Activated CD8-positive, alpha-beta memory T cell treated with anti-CD3 and anti-CD28 coated beads, Interleukin-2, amount 50 U/mL, for 24 hours (primary cell): ENCODE measurements around the gene SLC1A4.

ENCODE experiments used
- DNase-seq: peaks from one replicate; pipeline ENCODE4 v3.0.0-alpha.2; 2020; ENCODE audit errors: extremely low read depth

SLC1A4 gene

DNA sequence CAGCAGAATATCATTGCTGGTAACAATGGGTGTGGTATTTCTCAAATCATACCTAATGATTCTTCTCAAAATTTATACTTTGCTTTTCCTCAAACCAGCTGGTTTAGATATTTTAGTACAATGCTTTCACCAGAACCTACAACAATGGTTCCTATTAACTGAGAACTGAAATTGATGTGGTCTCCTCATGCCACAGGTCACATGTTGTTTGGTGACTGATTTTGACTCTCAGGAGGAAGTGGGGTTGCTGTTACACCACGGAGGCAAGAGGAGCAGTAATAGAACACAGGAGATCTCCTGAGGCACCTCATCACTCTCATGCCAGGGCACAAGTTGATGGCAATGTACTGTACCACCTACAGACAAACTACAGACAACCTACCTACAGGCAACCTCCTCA, 64.0 kb downstream of the SLC1A4 start:
- DNase-seq, result no peak

DNA sequence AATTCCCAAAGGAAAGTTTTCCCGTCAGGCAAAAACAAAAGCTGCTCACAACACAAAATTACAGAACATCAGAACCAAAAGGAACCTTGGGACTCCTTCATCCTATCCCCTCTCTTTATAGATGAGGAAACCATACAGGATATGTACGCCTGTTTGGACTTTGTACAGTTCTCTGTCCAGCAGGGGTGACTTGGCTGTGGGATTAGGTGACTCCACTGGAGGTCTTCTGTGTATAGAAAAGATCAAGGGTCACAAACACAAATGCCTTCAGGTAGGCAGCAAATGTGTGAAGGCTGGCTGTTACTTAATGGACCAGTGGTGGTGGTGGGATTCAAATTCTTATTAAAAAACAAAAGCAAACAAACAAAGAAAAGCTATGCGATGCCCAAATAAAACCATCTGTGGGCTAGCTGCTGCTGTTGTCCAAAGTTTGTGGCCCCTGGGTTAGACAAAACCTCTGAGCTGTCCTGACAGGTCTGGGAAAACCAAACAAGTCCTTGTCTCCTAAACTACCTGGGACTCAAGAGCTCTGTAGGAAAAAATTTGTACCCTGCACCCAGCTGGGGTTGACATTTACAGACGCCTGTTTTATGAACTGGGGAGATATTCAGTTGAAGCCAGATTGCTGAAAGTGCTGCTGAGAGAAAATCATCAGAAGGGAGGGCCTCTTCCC, 65.7 kb downstream of the SLC1A4 start:
- no peak for DNase-seq

DNA sequence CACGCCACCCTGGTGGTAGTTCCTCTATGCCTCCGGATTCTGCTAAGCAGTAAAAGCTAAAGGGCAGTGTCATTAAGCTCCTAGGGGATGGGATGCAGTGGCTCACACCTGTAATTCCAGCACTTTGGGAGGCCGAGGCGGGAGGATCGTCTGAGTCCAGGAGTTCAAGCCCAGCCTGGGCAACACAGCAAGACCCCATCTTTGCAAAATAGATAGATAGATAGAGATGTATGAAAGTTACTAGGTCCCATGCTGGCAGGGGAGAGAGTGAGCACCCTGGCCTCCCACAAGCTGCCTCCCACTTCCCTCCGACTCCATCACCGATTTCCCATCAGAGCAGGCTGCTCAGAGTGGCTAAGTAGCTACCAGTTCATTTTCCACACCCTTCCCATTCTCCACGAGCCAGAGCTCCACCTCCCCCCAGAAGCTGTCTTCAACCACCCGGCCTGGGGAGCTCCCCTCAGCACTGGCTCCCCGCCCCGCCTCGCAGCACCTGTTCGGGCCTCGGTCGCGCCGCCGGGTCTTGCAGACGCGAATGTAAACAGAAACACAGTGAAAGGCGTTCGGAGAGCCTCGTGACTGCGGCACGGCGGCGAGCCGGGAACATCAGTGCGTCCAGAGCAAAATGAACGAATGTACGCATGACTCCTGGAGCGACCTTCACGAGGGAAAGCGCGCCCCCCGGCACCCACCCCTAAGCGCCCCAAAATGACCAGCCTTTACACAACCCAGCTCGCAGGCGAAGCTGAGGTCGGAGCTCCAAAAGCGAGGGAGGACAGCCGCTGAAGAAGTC, 66.4 kb downstream of the SLC1A4 start:
- no peak for DNase-seq

DNA sequence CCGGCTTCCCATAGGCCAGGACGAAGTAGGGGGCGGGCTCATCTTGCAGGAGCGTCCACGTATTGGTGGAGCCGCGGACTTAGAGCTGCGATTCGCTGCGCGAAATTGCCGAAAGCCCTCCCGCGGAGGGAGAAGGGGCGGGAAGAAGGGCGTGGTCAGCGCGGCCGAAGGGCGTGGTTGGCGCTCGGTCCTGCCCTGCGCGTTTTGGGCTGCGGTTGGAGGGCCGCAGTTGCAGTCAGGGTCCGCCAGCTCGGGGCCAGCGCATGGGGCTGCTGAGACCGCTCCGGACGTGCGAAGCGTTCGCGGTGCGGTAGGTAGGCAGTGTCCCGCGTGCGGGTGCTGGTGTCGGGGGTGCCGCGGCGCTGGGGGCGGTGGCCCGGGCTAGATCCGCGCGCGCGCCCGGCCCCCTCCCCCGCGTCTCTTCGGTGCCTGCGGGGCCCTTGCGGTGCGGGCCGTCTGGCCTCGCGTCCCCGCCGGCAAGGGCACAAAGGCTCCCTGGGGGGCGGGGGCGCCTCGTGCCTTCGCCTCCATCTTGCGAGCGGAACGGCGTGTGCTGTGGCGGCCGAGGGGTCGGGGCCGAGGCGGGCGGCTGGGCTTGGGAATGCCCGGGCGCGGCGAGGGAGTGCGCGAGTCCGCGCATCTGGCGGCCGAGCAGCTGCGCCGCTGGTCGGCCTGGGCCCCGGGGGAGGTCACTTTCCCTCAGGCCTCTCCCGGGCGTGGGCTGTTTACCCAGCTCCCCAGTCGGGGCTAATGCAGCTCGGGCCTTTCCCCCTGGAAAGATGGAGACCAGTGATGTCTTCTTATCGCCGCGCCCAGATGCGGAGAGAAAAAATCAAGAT, 67.2 kb downstream of the SLC1A4 start, which contains the start of gene CEP68:
Gene CEP68, plus strand, starts transcription at position 202 of the 839 bp plus-strand sequence. CDS start 13,029 bp downstream, outside the sequence.
- DNase-seq, result peak; percentile 91

DNA sequence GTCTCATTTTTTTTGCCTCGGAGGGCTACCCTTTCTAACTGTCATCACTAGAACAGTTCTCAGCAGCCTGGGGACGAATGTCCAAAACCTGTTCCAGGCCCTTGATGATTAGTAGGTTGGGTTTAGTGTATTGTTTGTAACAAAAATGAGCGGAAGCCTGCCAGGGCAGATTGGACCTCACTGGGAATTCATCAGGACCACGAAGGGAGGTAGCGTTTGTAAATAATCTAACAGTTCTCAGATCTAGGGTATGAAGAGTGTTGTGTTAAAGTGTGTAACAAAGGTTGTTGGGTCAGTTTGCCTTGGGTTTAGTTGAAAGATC, 67.8 kb downstream of the SLC1A4 start:
- DNase-seq, result no peak

DNA sequence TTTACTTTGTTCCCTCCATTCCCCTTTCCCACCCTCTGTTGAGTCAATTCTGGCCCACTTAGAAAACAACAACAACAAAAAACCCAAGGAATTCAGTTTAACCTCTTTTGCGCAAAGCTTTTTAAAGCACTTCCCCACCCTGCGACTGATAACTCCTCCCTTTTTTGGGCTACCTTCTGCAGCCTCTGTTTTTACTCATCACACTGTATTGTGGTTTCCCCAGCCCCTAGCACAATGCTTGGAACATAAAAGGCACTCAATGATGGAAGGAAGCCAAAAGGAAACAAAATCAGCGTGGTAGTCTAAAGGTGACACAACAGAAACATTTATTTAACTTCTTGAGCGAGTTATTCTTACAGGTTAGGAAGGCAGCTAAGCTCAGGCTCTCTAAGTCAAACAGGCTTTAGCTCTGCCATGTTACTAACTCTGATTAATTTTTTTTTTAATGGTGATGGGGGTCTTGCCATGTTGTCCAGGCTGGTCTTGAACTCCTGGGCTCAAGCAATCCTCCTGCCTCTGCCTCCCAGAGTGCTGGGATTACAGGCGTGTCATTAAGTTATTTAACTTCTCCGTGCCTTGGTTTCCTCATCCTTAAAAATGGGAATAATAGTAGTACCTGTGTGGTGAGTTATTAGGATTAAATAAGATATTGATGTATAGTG, 68.3 kb downstream of the SLC1A4 start:
- no peak for DNase-seq

DNA sequence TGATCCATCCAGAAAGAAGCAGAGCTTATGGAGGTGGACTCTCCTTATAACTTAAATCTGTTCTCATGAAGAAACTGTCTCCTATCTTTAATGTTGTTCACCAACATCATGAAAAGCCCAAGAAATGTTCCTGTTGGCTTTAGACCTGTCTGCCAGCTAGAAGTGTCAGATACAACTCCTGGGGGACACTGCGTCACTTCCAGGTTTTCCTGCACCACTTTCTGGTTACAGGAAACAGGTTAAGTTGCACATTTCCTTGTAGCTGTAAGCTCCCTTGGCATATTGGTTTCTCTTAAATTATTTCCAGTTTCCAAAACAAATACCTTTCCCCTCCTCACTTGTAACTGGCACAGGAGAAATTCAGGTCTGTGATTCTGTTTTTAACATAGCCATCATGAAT, 69.9 kb downstream of the SLC1A4 start:
- DNase-seq, result no peak

DNA sequence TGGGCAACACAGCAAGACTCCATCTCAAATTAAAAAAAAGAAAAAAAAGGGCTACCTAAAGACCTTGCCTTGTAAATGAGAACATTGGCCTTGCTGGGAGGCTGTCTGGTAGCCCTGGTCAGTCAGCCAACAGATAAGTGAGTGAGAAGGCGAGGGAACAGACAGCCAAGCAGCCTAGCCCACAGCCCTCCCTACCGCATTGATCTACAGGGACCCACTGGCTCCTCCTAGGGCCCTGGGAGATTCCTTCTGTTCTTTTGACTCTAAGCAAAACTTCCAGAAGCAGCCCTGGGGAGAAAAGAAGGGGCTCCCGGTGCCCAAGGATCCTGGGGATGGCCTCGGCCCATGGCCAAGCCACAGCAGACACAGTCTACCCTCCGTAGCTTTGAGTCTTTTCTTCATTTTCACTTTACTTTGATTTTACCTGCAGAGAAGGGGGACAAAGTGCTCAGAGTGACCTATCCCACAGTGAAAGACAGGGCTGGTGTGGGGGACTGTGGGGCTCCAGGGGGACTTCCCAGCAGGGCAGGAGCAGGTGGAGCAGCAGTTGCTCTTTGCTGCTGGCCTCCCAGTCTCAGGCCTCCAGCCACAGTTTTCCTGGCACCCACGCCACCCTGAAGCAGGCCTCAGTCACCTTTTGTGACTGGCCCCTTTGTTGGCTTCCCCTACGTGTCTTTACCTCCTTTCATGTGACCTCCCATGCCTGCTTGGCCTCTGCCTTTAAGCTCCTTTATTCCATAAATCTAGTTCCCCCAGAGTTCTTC, 72.1 kb downstream of the SLC1A4 start:
- DNase-seq, result no peak

DNA sequence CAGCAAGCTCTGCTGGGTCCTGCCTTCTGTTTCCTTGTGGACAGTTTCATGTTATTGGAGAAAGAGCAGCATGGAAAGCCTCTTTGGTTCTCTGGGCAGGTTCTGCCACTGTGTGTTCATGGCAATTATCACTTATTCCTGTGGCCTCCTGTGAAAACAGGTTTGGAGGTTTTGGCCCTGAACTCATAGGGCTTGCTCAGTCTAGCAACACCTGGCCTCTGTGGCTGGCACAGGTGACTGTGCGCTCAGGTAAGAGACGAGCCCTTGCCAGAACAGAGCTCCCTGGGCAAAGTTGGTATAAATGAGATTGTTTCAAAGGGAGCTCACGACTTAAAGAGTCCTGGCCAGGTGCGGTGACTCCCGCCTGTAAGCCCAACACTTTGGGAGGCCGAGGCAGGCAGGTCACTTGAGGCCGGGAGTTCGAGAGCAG, 72.7 kb downstream of the SLC1A4 start:
- no peak for DNase-seq

DNA sequence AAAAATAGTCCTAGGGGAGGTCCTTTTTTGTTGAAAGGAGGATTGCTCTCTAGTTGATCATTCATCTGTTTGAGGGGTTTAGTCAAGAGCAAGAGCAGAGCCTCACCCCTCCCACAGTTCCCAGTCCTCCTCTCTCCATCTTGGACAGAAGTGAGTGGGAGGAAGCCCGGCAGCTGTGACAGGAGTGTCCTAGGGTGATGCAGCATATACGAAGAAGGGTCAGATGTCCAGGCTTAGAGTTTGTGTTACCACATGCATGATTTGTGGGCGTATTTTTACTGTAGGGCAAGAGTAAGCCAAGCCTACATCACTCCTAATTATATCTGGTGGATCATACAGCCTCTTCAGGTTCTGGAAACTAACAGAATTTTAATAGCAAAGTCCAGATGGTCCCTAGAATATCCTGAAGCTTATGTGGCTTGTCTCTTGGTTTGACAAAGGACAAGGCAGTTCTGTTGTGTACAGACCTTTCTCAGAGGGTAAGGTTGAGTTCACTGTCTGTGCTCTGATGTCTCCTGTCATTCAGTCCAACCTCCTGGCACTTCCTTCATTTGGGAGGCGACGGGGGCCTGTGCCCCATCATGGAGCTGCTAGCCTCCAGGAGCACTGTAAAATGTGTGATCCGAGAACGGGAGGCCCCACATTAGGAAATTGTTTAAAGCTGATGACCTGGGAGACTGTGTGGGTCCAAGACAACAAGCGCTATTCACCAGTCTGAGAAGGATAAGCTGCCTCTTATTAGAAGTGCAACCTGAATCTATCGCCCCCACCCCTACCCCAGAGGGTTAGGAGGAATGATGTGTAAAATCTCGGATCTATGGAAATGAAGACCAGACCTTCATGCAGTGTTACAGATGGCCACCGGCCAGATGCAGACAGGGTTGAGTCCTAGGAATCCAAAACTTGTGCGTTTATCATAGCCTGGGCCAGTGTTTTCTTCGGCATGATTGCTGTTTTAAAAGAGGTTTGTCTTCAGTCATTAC, 73.9 kb downstream of the SLC1A4 start:
- no peak for DNase-seq

DNA sequence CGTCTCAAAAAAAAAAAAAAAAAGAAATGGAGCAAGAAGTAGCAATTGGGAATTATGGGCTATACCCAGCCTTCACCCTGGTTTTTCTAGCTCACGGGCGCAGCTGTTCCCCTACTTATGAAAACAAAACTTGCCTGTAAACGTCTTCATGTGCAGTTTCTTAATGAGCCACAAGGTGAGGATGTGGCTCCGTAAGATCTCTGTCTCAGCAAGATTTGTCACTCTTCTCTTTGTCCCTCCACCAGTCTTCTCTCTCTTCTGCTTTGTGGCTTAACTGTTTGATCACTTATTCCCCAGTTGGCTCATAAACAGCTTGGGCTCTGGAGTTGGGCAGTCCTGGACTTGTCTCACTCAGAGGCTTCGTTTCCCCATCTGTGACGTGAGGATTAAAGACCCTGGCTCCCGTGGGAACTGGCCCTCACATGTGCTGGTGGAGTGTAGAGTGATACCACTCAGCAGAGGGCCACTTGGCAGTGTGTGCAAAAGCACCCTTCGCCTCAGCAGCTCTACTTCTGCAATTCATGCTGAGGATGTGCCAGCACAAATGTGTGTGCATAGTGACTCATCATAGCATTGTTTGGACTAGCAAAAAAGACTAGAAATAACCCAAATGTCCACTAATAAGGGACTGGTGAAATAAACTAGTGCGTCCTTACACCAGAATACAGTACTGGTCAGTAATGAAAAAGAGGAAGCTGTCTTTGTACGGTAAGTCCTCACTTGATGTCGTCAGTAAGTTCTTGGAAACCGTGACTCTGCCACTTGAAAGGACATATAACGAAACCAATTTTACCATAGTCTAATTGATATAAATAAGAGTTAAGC, 75.7 kb downstream of the SLC1A4 start:
- no peak for DNase-seq

DNA sequence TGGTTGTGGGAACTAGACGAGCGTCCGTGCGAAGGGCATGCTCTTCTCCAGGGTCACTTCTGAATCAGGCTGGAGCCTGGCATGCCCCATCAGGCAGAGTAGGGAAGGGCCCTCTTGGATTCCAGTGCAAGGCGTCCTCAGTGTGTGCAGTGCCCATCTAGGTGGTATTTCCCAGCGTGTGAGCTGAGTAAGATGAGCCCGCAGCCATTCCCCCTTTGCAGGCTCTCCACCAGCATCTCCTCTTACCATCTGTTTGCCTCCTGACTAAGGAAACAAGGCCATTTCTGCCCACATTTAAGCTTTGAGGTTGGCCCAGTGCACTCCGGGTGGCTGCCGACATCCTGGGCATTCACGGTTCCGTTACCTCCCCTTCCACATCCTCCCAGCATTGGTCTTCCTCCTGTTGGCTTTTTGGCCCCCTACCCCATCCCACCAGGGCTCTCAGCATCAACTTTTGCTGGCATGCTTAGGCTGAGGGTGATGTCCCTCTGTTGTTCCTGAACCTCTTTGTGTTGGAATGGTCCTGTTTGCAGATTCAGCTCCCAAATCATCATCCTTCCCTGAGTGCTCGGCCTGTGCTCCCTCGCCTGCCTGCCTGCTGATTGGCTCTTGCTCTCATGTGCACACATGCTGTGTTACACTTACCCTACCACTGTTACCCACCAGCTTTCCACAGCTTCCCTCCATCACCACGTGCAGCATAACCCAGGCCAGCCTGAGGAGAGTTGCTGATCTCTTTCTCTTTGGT, 78.8 kb downstream of the SLC1A4 start:
- DNase-seq, result no peak

DNA sequence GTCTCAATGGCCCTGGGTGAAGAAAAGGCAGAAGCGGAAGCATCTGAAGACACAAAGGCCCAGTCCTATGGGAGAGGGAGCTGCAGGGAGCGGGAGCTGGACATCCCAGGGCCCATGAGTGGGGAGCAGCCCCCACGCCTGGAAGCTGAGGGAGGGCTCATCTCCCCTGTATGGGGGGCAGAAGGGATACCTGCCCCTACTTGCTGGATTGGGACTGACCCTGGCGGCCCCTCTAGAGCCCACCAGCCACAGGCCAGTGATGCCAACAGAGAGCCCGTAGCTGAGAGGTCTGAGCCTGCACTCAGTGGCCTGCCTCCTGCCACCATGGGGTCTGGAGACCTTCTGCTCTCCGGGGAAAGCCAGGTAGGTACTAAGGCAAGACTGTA, 80.2 kb downstream of the SLC1A4 start:
- no peak for DNase-seq

DNA sequence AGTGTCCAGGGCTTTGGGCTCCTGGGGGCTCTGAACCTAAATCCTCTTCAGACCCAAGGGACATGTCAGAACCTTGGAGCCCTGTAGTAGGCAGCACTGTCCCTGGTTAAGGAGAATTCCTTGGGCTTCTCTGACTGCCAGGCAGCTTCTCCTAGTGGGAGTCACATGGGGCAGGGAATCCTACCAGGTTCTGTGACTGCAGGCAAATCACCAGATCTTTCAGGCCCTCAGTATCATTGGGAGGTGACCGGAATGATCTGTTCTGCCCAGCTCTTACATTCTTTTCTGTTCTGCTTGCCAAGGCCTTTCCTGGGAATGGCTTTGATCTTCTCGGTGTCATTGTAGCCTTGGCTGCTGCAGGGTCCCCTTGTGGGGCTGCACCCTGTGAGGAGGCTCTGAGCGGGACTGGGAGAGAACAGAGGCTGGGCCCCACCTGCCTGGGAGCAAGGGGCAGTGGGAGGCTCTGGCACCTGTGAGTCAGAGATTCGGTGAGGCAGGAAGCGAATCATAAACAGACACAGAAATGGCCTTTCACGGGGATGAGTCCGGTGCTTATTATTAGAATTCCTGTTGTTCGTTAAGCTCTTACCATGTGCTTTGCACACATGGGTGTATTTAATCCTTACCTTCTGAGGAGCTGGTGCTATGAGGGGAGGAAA, 81.1 kb downstream of the SLC1A4 start:
- no peak for DNase-seq

DNA sequence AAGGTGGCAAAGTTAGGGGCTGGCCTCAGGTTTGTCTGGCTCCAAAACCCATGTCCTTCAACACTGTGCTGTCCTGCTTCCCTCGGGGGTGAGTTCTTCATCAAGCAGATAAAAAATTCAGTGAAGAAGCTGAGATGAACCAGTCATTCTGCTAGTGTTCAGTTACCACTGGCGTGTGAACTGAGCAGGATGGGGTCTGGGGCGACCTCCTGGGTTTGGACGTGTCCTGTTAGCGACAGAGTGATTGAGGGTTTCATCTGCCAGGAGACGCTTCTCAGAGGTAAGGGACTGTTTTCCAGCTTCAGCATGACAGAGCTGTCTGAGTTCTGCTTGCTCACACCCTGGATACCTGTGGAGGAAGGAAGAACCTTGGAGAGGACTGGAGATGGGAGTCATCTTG, 81.7 kb downstream of the SLC1A4 start:
- DNase-seq, result no peak

DNA sequence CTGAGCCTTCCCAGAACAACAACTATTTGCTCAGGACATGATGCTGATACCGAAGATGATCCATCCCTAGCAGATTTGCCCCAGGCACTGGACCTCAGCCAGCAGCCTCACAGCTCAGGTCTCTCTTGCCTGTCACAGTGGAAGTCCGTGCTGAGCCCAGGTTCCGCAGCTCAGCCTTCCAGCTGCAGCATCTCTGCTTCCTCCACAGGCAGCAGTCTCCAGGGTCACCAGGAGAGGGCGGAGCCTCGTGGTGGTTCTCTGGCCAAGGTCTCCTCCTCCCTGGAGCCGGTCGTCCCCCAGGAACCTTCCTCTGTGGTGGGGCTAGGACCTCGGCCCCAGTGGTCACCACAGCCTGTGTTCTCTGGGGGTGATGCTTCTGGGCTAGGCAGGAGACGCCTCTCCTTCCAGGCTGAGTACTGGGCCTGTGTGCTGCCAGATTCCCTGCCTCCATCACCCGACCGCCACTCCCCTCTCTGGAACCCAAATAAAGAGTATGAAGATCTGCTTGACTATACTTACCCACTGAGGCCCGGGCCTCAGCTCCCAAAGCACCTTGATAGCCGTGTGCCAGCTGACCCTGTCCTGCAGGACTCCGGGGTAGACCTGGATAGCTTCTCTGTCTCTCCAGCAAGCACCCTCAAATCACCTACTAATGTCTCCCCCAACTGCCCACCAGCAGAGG, 82.4 kb downstream of the SLC1A4 start:
- no peak for DNase-seq
